Heart left ventricle (tissue), 16 donors: Measurements from ENCODE around the gene HOXC5. TPM values are rescaled to one million over a fixed set of nuclear protein-coding genes. Genes with fewer than 3 reads are reported as not detected.
A peak's percentile ranks its signal among the peaks of the same experiment; 100 is the strongest.
"Not testable (repeated sequence)": the region's sequence is repeated elsewhere in the genome, so short reads cannot be mapped to it uniquely, and the experiment has no call there.

Experiments used
- ATAC-seq, 4 donors: fragments of 200-7000 bp; cut with Tn5 transposase; one replicate each; pipeline ENCODE4 v1.9.1; 2020 to 2022; ENCODE audit warnings: moderate library complexity in 4 of 4, mild to moderate bottlenecking in 3 of 4, moderate number of reproducible peaks in 1 of 4
- DNase-seq, 5 donors: peaks; one replicate each; pipeline ENCODE4 v3.0.0-alpha.2; 2020
- H3K27ac ChIP-seq, 12 donors: fragments of 200-600 bp; sonication (generic) in 4 of 12; one replicate each; pipeline versions ENCODE4 v1.5.0 to v1.8.0; 2016 to 2022; ENCODE audit warnings: mild to moderate bottlenecking in 2 of 12
- H3K27me3 ChIP-seq, 9 donors: fragments of 200-600 bp; sonication (generic) in 2 of 9; one replicate each; pipeline versions ENCODE4 v1.5.1 to v1.8.0; 2016 to 2022; ENCODE audit warnings: mild to moderate bottlenecking in 3 of 9
- H3K36me3 ChIP-seq, 9 donors: fragments of 200-600 bp; sonication (generic) in 2 of 9; one replicate each; pipeline versions ENCODE4 v1.5.0 to v1.8.0; 2018 to 2022; ENCODE audit warnings: mild to moderate bottlenecking in 2 of 9
- H3K4me1 ChIP-seq, 12 donors: fragments of 200-600 bp; sonication (generic) in 4 of 12; one replicate each; pipeline versions ENCODE4 v1.5.0 to v1.8.0; 2016 to 2022; ENCODE audit warnings: mild to moderate bottlenecking in 3 of 12
- H3K4me3 ChIP-seq, 12 donors: fragments of 200-600 bp; sonication (generic) in 4 of 12; one replicate each; pipeline versions ENCODE4 v1.5.0 to v1.8.0; 2017 to 2022; ENCODE audit warnings: mild to moderate bottlenecking in 9 of 12, moderate library complexity in 4 of 12
- H3K9me3 ChIP-seq, 12 donors: fragments of 200-600 bp; sonication (generic) in 4 of 12; one replicate each; pipeline versions ENCODE4 v1.5.0 to v1.8.0; 2016 to 2022; ENCODE audit warnings: mild to moderate bottlenecking in 1 of 12
- POLR2A ChIP-seq, 2 donors: fragments of 450-650 bp; IDR thresholded peaks; one replicate each; pipeline ENCODE4 v1.6.1; 2017; ENCODE audit warnings: antibody characterized with exemption in 2 of 2, mild to moderate bottlenecking in 2 of 2, moderate library complexity in 2 of 2
- WGBS, 4 donors: extraction: QIAGEN DNeasy Blood & Tissue Kit in 2 of 4; methylation state at CpG; one replicate each; pipeline versions ENCODE4 v1.1.5 to v1.1.7; 2013 to 2018; 5-methylcytosine and 5-hydroxymethylcytosine counted together
- intact Hi-C, 10 donors: fragments of 100-400 bp; cut with DNase I; formaldehyde crosslinking; loops; one replicate each; pipeline versions ENCODE4 v1.11.1 to v1.14.2; 2022
- polyA plus RNA-seq, 2 donors: library from polyadenylated mRNA; stranded (reverse); fragments of 200-250 nt; gene quantifications; one replicate each; pipeline ENCODE4 v1.2.3, GENCODE V29; 2013
- total RNA-seq, 9 donors: library from RNA; depleted of rRNA in 2 of 9; stranded (reverse); fragments of >200 nt in 2 of 9; fragmentation: NEBNext Ultra II Directional in 3 of 9; extraction: Animal tissue kit (Norgen Biotek cat#: 25700) in 3 of 9; gene quantifications; one replicate each; pipeline versions ENCODE4 v1.1.0 to v1.2.4, GENCODE V29; 2016 to 2023
- TF ChIP-seq, protein P1 (sequence below), 12 donors: fragments of 200-600 bp; sonication (generic) in 4 of 12; IDR thresholded peaks; one replicate each; pipeline versions ENCODE4 v1.5.0 to v1.8.0; 2018 to 2022; ENCODE audit warnings: antibody characterized with exemption in 12 of 12, mild to moderate bottlenecking in 5 of 12
- donor health status: ischemic (EF 13 %, LVEDD 7.1; RV severe dilation, severe dysfunction).
- donor health status: healthy with polysubstance abuse.
- donor health status: DM: no; HTN: yes; CAD: no.
- donor health status: DM: no; HTN: no; CAD: no.
- donor health status: ischemic (EF 25% LVEDD 6.9; RV normal size, moderate dysfunction).
- donor health status: ischemic (EF 25% LVEDD 5.7; RV mildly dilated, moderate dysfunction).
- donor health status: healthy.
- donor health status: DM: yes; HTN: yes; CAD: no.
- donor health status: ischemic (EF 35%, LVEDD 5.7; RV mildly dilated, moderate dysfunction).
- donor health status: nonischemic (EF 11% LVEDD 7.7; RV severe dilation, severe dysfunction).
- donor health status: DM: yes; HTN: yes; CAD: no.
- donor health status: PGD.
- donor health status: ischemic (EF 29% LVEDD 5.4; RV normal size, mild dysfunction).
- donor health status: nonischemic (EF 23%, LVEDD 6.1; RV moderate dilation, normal function).

HOXC5 gene
- total and polyA plus RNA-seq, 11 donors = not detected

DNA sequence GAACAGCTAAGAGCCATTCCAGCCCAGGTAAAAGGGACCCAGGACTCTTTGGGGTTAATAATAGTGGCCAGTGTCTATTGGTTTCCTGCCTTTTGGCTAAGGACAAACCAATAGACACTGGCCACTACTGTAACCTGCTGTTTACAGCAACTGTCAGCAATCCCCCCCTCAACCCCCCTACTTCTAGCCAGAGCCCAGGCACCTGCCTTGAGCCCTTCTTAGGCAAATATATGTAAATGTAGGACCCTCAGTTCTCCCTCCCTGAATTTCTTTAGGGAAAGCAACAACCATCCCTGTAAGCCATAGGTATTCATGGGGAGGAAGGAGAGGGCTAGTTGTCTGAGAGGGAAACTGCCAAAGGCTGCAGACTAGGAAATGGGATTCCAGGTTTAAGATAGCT, 43.1 kb downstream of the HOXC5 start:
- TF ChIP-seq, protein P1, sequence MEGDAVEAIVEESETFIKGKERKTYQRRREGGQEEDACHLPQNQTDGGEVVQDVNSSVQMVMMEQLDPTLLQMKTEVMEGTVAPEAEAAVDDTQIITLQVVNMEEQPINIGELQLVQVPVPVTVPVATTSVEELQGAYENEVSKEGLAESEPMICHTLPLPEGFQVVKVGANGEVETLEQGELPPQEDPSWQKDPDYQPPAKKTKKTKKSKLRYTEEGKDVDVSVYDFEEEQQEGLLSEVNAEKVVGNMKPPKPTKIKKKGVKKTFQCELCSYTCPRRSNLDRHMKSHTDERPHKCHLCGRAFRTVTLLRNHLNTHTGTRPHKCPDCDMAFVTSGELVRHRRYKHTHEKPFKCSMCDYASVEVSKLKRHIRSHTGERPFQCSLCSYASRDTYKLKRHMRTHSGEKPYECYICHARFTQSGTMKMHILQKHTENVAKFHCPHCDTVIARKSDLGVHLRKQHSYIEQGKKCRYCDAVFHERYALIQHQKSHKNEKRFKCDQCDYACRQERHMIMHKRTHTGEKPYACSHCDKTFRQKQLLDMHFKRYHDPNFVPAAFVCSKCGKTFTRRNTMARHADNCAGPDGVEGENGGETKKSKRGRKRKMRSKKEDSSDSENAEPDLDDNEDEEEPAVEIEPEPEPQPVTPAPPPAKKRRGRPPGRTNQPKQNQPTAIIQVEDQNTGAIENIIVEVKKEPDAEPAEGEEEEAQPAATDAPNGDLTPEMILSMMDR (IDR thresholded peaks at IDR 0.05) = no peak
- TF ChIP-seq POLR2A (IDR thresholded peaks at IDR 0.05) = no peak
- Histone ChIP-seq H3K27ac (no peak overlapping the region), H3K9me3 (no peaks in the 10 kb centered on the region), H3K4me3 (no peak overlapping the region), H3K4me1 (no peaks in the 10 kb centered on the region), H3K36me3 (no peaks in the 10 kb centered on the region), H3K27me3 (peaks cover 0 to 93% (median 48%) of the 10 kb centered on the region in 9 donors)
- ATAC-seq = no peak
- intact Hi-C loops = no loop called here
- no peak for DNase-seq

DNA sequence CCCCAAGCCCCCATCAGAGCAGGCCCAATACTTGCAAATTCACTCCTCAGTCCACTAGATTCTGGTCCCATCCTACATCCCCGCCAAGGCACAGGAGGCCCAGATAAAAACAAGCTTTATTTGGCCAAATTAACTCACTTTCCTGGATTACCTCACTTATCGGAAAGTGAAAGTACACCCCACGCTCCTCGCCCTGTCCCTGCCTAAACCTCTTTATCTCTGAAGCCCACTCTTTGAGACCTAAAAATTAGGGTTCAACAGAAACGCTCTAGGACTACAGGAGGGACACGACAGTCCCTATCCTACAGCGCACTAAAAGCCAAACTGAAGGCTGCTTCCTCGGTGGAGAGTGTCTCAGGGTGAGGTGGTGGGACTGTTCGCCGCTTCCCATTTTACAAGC, 45.0 kb downstream of the HOXC5 start:
- H3K36me3 ChIP-seq, H3K9me3 ChIP-seq, H3K4me3 ChIP-seq, H3K4me1 ChIP-seq, ATAC-seq, DNase-seq, intact Hi-C loops: not testable (repeated sequence)
- H3K27me3 ChIP-seq = peaks cover 0 to 90% (median 40%) of the 10 kb centered on the region in 9 donors
- H3K27ac ChIP-seq = peak overlapping the region in 1 of 12 donors; percentile 65
- WGBS, 4 donors = 33 to 40% (median 38%) methylated on average over 10 of the region's 10 CpGs

DNA sequence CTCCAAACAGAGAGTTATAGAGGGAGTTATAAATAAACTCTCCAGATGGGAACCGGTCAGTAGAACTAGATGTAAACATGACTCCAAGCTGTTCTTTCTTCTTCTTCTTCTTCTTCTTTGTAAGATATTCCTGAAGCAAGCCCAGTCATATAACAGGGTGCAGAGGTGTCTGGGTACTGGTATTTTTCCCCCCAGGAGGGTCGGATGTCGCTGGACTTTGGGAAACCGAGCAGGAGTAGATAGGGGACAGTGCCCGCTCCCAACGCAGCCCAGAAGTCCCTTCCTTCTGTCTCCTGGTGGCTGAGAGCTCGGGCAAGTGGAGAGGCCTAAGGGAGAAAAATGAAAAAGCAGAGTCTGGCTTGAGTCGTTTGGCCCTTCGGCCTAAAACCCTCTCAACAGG, 46.3 kb downstream of the HOXC5 start:
- H3K4me3 ChIP-seq, ATAC-seq, DNase-seq, H3K36me3 ChIP-seq, intact Hi-C loops, H3K4me1 ChIP-seq, H3K9me3 ChIP-seq: not testable (repeated sequence)
- peaks cover 0 to 91% (median 37%) of the 10 kb centered on the region in 9 donors for H3K27me3 ChIP-seq
- H3K27ac ChIP-seq = peak overlapping the region in 1 of 12 donors; percentile 65
- WGBS, 4 donors = 29 to 48% (median 31%) methylated on average over 9 of the region's 9 CpGs

DNA sequence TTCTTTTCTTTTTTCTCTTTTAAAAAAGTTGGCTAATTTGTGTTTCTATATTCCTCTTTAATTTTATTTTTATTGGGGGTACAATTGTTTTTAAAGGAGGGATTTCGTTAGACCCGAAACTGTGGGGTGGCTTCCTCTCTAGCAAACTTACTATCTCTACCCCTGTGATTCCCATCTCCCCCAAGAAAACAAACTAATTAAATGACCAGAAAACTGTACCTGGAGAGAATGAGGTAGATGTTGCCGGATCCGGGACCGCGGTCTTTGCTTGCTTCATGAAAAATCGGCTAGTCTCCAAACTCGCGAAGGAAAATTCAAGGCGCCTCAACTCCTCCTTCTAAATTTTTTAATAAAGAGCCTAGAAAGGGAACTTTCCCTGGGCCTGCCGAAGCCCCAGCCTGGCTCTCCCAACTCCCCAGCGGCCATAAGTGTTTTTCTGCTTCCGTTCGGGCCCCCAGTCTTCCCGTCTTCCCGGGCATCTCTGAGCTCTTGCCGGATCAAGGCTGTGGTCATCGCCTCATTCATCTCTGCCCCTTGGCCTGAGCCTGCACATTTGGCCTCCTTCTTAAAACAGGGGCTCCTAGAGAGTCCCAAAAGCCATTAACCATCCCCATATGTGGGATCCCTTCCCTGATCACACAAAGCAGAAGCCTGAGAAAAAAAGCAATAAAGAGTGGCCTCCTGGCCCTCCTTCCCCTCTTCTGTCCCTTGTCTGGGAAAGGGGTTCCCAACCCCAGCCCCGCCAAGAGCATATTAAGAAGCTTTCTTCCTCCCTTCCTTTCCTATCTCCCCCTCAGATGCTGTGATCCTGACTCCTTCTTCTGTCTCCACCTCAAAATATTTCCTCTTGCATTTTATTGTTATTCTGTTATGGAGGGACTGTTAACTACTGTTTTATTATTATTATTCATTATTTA, 47.4 kb downstream of the HOXC5 start:
- H3K4me3 ChIP-seq, H3K4me1 ChIP-seq, H3K9me3 ChIP-seq, intact Hi-C loops, ATAC-seq, H3K36me3 ChIP-seq, DNase-seq: not testable (repeated sequence)
- Histone ChIP-seq H3K27ac (peak overlapping the region in 1 of 12 donors; percentile 65), H3K27me3 (peaks cover 0 to 91% (median 36%) of the 10 kb centered on the region in 9 donors)
- whole genome bisulfite sequencing, 4 donors = 28 to 44% (median 31%) methylated on average over 19 of the region's 19 CpGs

DNA sequence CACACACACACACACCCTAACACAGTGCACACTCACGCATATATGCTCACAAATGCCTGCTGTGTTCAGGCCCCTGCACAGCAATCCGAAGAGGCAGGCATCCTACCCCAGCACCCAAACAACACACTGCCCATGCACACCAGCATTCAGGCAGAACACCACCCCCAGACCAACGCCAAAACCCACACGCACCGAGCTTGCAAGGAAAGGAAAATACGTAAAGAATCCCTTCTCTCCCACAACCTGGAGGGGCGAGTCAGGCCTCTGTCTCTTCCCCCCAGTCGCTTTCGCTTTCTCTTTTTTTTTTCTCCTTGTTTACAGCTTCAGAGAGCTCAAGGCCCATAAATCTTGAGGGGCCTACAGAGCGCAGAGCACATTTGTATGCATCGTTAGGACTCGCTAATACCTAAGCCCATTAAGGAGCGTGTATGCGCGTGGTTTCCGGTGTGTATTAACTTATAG, 48.2 kb downstream of the HOXC5 start:
- intact Hi-C loops, H3K4me3 ChIP-seq, H3K4me1 ChIP-seq, DNase-seq, H3K36me3 ChIP-seq, H3K9me3 ChIP-seq, ATAC-seq: not testable (repeated sequence)
- H3K27ac ChIP-seq = peak overlapping the region in 1 of 12 donors; percentile 31
- H3K27me3 ChIP-seq = peaks cover 0 to 89% (median 41%) of the 10 kb centered on the region in 9 donors
- WGBS, 4 donors = 18 to 33% (median 33%) methylated on average over 14 to 16 of the region's 16 CpGs

DNA sequence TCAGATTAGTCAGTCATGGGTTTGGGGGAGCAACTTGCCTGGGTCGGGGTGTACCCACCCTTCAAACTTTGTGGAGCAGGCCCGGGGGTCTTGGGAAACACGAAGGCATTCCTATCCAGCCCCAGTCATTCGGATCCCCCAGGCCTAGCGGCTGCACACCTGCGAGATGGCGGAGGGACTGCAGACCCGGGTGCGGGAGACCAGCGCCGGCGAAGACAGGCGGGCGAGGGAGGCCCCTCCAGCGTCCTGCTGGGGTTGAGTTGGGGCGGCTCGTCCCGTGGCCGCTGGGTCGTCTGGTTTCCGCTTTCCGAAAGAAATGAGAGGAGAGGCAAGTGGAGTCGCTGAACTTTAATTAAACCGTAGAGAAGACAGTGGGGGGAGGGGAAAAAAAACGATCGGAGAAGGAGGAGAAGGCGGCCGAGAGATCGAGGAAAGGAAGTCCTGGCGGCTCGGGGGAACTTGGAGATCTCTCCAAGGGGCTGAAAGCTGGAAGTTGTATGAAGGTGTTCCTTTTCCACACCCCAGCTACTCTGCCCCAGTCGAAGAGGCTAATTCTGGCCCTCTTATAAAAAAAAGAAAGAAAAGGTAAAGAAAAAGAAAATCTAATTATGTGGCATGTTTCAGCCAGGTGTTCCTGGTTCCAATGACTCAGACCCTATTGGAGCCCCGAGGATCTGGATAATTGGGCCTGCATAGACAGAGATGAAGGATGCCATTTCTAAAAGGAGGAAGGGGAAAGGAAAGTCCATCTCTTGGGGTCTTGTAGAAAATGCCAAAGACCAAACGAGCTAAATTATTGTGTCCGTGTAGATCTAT, 48.9 kb downstream of the HOXC5 start:
- H3K4me3 ChIP-seq = peak overlapping the region in 3 of 12 donors; percentile 4 to 38 (median 35)

More for the DNA sequence above, 48.9 kb downstream of the HOXC5 start:
- H3K4me1 ChIP-seq, H3K9me3 ChIP-seq, ATAC-seq, DNase-seq, intact Hi-C loops, H3K36me3 ChIP-seq: not testable (repeated sequence)
- 6 to 18% (median 11%) methylated on average over 35 of the region's 35 CpGs for WGBS, 4 donors
- Histone ChIP-seq H3K27ac (peak overlapping the region in 2 of 12 donors; percentile 49 to 60), H3K27me3 (peaks cover 0 to 84% (median 38%) of the 10 kb centered on the region in 9 donors)
